GM21619 (cell line): ENCODE measurements around the gene TNS3.
A peak's percentile ranks its signal among the peaks of the same experiment; 100 is the strongest.

ENCODE experiments used
- ATAC-seq: cut with Tn5 transposase; IDR thresholded peaks from one replicate; pipeline ENCODE4 v1.9.1; 2021; ENCODE audit not compliant: unreplicated experiment

Gene TNS3

GRCh38 chr7:47508389-47509380, 73.2 kb downstream of the TNS3 start:
- no peak for ATAC-seq

- ATAC-seq, result no peak
Measured at GRCh38 chr7:47507522-47507921, 74.4 kb downstream of the TNS3 start.

- ATAC-seq, result no peak
Measured at GRCh38 chr7:47506382-47507339, 75.2 kb downstream of the TNS3 start.

- no peak for ATAC-seq
Measured at GRCh38 chr7:47505312-47506007, 76.5 kb downstream of the TNS3 start.

- ATAC-seq, result no peak
Measured at GRCh38 chr7:47504551-47505311, 77.2 kb downstream of the TNS3 start.

GRCh38 chr7:47503281-47503680, 78.6 kb downstream of the TNS3 start:
- ATAC-seq, result no peak

- no peak for ATAC-seq
Measured at GRCh38 chr7:47502240-47502877, 79.6 kb downstream of the TNS3 start.

- no peak for ATAC-seq
Measured at GRCh38 chr7:47501406-47501805, 80.5 kb downstream of the TNS3 start.

GRCh38 chr7:47500103-47500563, 81.8 kb downstream of the TNS3 start:
- ATAC-seq, result no peak

- ATAC-seq, result no peak
Measured at GRCh38 chr7:47498229-47499056, 83.5 kb downstream of the TNS3 start.

GRCh38 chr7:47497367-47498096, 84.4 kb downstream of the TNS3 start:
- ATAC-seq, result peak; percentile 95

GRCh38 chr7:47496666-47497065, 85.2 kb downstream of the TNS3 start:
- no peak for ATAC-seq

GRCh38 chr7:47496056-47496665, 85.8 kb downstream of the TNS3 start:
- no peak for ATAC-seq

- ATAC-seq, result no peak
Measured at GRCh38 chr7:47493976-47494911, 87.7 kb downstream of the TNS3 start.

- ATAC-seq, result no peak
Measured at GRCh38 chr7:47492716-47493325, 89.1 kb downstream of the TNS3 start.
